Activated CD8-positive, alpha-beta memory T cell treated with anti-CD3 and anti-CD28 coated beads, Interleukin-2, amount 50 U/mL, for 1 hour (primary cell): ENCODE results near the gene SPTB.
"Not testable (repeated sequence)": the region's sequence is repeated elsewhere in the genome, so short reads cannot be mapped to it uniquely, and the experiment has no call there.

ENCODE experiments used
- DNase-seq: peaks from one replicate; pipeline ENCODE4 v3.0.0-alpha.2; 2020; ENCODE audit errors: extremely low read depth

SPTB gene

GRCh38 chr14:64879635-64880220 lies at the start of gene SPTB:
TSS of gene SPTB (minus strand) at chr14:64879907. CDS start at chr14:64823094, 56,813 bp downstream.
- DNase-seq = no peak

DNA sequence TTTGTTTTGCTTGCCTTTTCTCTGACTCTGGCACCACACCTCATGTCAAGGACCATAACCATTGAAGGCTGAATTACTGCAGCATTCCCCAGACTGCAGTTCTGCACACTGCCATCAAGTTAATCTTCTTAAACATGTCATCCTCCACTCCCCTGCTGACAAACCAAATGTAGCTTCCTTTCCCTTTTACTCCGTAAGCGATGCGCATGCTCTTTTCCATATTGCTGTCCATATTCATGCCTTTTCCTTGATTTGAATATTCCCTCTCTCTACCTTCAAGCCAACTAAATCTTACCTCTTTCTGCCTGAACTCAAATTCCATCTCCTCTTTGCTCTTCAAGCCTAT lies 49.3 kb upstream of the SPTB start:
- DNase-seq = no peak

DNA sequence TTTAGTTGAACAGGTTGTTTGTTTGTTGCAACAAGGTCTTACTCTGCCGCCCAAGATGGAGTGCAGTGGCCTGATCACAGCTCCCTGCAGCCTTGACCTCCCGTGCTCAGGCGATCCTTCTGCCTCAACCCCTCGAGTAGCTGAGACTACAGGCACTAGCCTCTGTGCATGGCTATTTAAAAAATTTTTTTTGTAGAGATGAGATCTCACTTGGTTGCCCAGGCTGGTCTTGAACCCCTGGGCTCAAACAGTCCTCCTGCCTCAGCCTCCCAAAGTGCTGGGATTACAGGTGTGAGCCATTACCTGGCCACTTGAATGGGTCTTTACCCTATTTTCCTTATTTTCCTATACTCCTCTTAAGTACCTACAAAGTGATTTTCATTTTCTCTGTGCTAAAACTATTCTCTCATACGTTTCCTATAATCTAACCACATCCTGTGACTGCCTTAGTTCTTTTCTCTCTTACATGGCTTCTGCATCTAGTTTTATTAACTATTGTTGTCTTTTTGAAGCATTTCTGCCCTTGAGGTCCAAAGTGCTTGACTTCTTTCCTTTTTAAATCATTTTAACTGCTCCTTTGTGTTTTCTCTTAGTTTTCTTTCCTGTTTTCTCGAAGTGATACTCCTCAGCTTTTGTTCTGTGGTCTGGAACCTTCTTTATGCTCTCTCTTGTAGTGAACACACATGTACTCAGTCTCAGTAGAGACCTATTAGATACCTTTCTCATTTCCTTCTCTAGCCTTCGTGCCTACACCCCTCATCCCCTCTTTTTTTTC lies 48.7 kb upstream of the SPTB start:
- no peak for DNase-seq

- no peak for DNase-seq
Observed at GRCh38 chr14:64927031-64927430, 47.3 kb upstream of the SPTB start.

- no peak for DNase-seq
Observed at GRCh38 chr14:64926398-64926995, 46.8 kb upstream of the SPTB start.

DNA sequence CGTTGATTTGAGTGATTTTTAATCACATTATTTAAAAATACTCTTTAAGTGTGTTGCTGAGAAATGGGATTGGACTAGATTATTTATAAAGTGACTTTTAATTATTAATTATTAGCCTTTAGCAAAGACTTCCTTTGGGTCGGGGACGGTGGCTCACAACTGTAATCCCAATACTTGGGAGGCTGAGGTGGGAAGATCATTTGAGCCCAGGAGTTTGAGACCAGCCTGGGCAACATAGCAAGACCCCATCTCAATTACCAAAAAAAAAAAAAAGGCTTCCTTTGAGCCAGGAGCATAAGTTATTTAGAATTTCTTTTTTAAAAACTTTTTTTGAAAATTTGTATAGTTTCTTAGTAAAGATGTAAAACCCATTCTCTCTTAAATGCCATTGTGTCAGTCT lies 43.3 kb upstream of the SPTB start:
- no peak for DNase-seq

DNA sequence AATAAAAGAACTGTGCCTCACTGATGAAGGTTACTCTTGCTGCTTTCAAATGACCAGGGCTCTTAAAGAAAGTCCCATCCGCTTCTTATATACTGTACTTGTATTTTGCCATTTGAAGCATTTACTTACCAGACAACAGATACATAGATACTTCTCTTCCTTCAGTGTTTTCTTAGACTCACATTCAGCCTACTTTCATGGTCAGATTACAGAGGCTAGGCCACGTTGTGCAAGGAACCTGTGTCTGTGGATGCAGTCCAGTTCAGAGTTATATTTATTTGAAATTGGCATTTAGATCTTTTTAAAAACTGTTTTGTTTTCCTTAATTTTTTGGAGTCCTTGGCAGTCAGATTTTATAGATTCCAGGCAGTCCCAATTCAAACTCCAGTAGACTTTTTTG lies 40.8 kb upstream of the SPTB start:
- no peak for DNase-seq

DNA sequence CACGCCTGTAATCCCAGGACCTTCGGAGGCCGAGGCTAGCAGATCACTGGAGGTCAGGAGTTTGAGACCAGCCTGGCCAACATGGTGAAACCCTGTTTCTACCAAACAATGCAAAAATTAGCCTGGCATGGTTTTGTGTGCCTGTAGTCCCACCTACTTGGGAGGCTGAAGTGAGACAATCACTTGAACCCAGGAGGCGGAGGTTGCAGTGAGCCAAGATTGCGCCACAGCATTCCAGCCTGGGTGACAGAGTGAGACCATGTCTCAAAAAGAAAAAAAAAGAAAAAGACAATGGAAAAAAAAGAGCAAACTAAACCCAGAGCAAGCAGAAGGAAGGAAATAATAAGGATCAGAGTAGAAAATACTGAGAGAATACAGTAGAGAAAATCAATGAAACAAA lies 39.9 kb upstream of the SPTB start:
- no peak for DNase-seq

DNA sequence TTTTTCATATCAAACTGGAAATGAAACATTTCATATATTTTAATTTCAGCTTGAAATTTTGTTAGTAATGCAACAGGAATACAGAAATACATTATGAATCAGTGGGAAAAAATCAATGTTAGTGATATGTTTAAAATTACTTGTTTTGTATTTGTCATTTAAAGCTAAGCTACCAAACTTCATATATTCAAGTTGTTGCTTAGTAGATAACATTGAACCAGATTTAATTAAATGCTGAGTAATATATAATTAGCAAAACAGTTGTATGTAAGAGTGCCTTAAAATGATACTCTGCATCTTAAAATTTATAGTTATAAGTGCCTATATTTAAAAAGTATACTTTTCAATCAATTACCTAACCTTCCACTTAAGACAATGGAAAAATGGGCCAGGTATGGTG lies 39.5 kb upstream of the SPTB start:
- no peak for DNase-seq

- DNase-seq = no peak
Observed at GRCh38 chr14:64918216-64918615, 38.5 kb upstream of the SPTB start.

DNA sequence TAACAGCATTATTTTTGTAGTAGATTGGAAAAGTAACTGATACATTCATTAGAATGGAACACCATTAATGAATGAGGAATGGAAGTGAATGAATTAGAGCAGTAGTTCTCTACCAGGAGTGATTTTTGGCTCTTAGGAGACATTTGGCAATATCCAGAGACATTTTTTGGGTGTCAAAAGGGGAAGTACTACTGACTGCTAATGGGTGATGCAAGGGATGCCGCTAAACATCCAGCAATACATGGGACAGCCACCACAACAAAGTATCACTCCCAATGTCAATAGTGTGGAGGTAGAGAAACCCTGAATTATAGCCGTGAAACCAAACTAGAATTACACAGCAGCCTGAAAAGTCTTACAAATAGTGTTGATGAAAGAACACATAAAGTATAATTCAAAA lies 36.1 kb upstream of the SPTB start:
- no peak for DNase-seq

GRCh38 chr14:64915029-64915424 lies 35.3 kb upstream of the SPTB start:
- no peak for DNase-seq

DNA sequence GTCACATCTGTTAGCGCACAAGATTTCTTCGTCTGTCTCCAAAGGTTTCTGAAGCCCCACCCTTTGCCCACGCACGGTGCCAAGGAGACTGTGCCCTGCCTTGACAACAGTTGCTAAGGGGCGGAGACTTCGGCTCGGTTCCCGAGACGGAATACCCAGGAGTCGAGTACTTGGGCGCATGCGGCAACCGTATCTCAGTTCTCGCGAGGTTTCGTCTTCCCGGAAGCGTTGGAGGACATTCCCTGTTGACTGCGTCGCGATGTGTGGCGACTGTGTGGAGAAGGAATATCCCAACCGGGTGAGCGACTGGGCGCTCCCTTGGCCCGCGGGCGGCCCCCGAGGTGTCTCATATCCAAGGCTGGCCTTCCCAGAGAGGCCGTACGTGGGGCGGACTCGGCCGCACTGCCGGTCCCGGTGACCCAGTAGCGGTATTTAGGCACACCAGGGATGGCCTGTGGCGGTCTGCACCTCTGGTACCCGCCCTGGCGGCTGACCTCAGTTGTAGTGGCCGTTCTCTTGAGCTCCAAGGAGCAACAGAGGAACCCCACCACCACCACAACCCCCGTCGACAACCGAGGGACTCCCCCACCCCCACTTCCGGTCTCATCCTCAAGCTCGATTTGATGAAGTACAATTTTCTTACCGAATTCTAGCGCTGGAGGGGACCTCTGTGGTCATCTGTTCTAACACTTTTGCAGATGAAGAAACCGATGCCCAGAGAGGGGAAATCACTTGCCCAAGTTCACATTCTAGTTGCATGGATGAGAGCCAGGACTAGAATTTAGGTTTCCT lies 34.7 kb upstream of the SPTB start, which contains the start of gene CHURC1:
Gene CHURC1, plus strand, starts transcription at position 219 of the 792 bp plus-strand sequence. Its CDS starts 41 bp downstream, at position 260.
- peak; percentile 97 for DNase-seq

- DNase-seq = not testable (repeated sequence)
Observed at GRCh38 chr14:64913477-64913876, 33.8 kb upstream of the SPTB start.

DNA sequence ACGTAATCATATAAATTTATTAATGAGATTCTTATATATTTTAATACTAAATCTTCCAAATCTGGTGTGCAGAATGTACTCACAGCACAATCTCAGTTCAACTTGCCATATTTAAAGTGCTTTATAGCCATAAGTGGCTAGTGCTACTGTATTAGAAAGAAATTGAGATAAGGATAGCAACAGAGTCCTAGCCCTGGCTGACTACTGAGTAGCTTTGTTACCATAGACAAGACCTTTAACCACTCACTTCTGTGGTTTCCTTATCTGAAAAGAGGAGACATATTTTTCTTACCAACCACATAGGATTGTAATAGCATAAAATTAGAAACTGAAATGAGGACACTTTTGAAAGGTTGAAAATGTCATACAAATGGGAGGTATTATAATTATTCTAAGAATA lies 32.6 kb upstream of the SPTB start:
- DNase-seq = no peak

GRCh38 chr14:64910847-64911495 lies 31.3 kb upstream of the SPTB start:
- no peak for DNase-seq

- no peak for DNase-seq
Observed at GRCh38 chr14:64906022-64906421, 26.3 kb upstream of the SPTB start.

DNA sequence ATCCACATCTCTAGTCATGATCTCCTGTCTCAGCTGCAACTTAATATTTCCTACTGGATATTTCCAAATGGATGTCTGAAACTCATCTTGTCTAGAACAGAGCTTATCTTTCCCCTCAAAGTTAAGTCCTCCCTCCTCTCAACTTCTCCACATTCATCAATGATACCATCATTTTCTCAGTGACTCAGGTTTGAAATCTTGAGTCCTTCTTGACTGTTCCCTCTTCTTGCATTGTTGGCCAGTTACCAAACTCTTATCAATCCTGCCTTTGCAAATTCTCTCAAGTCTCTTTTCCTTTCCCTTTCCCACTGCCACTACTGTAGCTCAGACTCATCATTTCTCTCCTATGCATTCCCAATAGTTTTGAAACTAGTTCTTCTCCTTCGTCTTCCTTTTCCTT lies 20.3 kb upstream of the SPTB start:
- DNase-seq = no peak

DNA sequence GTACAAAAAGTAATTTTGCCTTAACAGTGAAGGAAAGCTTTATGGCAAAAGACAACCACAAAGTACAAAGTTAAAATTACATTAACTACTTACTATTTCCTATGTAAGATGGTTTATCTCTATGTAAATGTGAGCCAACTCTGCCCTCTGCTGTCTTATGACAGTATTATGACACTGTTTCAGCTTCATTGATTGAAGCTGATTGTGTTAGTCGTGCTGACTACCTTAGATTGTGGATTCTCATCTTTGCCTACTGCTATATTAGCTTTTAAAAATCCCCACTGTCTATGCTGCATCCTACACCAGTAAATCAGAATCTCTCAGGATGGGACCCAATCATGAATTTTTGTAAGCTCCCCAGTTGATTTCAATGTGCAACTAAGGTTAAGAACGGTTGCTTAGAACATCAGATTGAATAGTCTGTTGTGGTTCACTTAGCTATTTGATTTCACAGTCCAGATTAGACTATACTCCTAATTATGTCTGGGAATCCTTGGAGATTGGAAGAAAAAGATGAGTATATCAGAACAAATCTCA lies 12.2 kb upstream of the SPTB start:
- no peak for DNase-seq

GRCh38 chr14:64891173-64891838 lies 11.6 kb upstream of the SPTB start:
- no peak for DNase-seq

GRCh38 chr14:64889352-64889751 lies 9.6 kb upstream of the SPTB start:
- DNase-seq = no peak
